ENCODE measurements around the gene POP4. TPM values are rescaled to one million over a fixed set of nuclear protein-coding genes. Genes with fewer than 3 reads are reported as not detected.

The POP4 gene
- total RNA-seq, 1 donor from 2014 or later: 37.7 TPM

DNA sequence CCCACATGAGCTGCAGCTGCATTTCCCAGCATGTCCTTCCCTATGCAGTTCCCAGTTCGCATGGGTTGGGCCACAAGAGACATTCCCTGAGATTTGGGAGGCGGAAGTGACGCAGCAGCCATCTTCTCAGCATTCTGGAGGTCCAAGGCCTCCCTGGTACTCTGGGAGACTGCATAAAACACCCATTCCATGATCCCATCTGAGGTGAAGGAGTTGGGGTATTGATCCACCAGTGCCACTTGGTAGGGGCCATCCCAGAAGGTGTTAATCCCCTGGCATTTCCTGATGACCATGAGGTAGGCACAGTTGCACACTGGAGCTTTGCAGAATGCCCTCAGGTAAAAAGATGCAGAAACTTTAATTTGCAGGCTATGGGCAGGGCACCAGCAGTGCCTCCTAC is 25.4 kb downstream of the POP4 start:
- DNase-seq: no peak

GRCh38 chr19:29634002-29634401 is 27.9 kb downstream of the POP4 start:
- no peak for DNase-seq

GRCh38 chr19:29634423-29635130 is 28.5 kb downstream of the POP4 start:
- DNase-seq: no peak

GRCh38 chr19:29635963-29636362 is 29.9 kb downstream of the POP4 start:
- DNase-seq: no peak

DNA sequence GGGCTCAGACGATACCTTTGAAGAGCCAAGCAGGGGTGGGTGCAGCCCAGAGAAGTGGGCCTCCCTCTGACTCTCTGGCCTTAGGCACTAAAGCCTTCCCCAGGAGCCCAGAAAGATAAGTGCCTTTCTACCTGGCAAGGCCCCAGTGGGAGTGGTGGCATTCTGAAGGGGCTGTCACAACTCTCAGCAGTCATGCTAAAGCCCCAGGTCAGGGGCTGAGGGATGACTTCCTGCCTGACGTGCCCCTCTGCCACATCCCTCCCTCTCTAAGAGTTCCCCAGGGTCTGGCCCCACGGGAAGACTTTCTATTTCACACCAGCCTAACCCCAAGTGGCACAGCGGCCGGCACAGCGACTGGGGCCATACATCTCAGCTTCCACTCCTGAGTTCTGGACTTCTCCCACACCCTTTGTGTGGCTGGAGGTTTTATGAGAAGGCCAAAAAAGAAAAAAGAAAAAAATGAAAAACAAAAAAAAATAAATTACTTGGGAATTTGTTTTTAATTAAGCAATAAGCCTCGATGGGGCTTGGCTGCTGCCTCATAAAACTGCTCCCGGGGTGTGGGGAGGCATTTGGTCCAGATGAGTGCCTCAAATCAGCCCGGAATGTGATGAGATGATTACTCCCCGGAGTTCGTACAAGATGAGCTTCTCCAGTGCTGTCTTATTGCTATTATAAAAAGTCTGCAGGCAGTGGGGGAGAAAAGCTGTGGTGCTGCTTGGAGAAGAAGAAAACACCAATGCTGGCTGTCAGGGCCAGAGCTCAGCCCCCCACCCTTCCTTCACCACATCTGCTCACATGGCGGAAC is 30.7 kb downstream of the POP4 start:
- no peak for DNase-seq

- DNase-seq: no peak
Observed at GRCh38 chr19:29639086-29639485, 33.0 kb downstream of the POP4 start.

- no peak for DNase-seq
Observed at GRCh38 chr19:29640231-29640630, 34.1 kb downstream of the POP4 start.

DNA sequence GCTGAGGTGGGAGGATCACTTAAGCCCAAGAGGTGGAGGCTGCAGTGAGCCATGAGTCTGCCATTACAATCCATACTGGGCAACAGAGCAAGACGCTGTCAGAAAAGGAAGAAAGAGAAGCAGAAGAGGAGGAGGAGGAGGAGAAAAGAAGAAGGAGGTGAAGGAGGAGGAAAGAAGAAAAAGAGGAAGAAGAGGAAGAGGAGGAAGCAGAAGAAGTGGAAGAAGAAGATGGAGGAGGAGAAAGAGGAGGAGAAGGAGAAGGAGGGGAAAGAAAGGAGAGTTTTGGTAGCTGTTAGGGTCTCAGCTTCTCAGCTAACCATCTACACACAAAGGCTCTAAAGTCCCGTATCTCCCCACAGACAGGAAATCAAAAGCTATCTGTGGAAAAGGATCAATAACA is 35.5 kb downstream of the POP4 start:
- no peak for DNase-seq

DNA sequence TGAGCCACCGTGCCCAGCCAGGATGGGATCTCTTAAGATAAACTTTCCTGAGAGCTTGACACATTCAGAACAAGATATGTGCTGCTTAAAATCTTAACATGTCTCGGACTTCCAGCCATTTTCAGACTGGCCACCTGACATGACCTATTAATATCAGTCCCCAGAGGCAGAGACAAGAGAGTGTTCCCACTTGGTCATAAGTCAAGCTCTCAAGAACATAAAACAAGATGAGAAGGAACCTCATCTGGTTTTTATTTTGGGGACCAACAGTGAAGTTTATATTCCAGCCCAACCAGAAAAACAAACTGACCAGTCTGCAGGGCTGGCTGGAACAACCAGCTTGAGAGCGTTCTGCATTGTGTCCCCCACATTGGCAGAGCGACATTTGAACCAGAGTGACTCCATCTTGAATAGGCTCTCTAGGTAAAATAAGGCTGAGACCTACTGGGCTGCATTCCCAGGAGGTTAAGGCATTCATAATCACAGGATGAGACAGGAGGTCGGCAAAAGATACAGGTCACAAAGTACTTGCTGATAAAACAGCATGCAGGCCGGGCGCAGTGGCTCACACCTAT is 37.4 kb downstream of the POP4 start:
- no peak for DNase-seq

DNA sequence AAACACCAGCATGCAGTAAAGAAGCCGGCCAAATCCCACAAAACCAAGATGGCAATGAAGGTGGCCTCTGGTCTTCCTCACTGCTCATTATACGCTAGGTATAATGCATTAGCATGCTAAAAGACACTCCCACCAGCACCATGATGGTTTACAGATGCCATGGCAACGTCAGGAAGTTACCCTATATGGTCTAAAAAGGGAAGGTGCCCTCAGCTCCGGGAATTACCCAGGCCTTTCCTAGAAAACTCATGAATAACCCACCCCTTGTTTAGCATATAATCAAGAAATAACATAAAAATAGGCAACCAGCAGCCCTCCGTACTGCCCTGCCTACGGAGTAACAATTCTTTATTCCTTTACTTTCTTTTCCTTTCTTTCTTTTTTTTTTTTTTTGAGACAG is 38.1 kb downstream of the POP4 start:
- DNase-seq: no peak

DNA sequence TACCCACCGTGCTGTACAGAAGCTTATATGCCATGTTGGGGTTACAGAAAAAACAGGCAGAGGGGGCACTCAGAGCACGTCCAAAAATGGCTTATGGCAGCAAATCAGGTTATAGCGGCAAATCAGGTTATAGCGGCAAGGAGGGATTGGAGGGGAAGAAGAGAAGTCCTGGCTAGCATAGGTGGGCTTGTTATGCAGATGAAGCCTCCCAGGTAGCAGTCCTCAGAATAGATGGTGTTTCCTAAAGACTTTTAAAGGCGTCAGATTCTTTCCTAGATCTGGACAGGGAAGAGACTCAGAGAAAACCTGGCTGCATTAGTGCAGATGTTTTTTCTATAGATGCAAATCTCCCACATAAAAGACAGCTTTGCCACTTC is 39.4 kb downstream of the POP4 start:
- DNase-seq: no peak

- no peak for DNase-seq
Observed at GRCh38 chr19:29645911-29646310, 39.8 kb downstream of the POP4 start.

DNA sequence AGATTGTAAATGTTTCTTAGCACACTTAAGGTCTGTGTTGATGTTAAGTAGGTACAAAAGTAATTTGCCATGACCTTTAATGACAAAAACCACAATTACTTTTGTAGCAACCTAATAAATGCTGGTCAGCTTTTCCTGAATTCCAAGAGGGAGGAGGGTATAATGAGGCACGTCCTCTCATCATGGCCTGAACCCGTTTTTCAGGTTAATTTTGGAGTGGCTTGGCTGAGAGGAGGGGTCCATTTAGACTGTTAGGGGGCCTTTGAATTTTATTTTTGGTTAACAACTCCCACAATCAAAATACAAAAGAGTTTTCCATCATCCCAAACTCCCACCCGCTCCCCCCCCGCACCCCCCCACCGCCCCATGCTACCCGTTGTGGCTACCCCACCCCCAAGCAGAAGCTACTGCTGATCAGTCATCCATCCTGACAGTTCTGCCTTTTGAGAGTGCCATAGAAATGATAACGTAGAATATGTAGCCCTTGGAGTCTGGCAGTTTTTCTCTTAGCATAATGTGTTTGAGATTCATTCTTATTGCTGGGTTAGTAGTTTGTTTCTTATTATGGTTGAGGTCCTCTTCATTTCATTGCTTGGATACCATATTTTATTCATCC is 44.8 kb downstream of the POP4 start:
- no peak for DNase-seq

DNA sequence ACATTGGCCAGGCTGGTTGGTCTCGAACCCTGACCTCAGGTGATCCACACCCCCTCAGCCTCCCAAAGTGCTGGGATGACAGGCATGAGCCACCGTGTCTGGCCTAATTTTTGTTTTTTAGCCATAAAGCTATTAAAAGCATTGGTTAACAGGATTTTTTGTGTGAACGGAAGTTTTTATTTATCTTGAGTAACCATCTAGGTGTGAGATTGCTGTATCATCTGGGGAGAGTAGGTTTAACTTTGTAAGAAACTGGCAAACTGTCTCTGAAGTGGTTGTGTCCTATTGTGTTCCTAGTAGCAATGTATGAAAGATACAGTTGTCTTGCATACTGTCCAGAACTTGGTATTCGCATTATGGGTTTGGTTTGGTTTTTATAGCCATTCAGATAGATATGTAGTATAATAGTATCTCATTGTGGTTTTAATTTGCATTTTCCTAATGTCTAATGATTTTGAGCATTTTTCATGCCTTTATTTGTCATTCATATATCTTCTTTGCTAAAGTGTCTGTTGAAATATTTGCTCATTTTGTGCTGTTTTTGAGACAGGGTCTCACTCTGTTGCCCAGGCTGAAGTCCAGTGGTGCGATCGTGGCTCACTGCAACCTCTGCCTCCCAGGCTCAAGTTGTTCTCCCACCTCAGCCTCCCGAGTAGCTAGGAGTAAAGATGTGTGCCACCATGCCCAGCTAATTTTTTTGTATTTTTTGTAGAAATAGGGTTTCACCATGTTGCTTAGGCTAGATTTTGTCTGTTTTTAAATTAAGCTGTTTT is 45.7 kb downstream of the POP4 start:
- DNase-seq: no peak

DNA sequence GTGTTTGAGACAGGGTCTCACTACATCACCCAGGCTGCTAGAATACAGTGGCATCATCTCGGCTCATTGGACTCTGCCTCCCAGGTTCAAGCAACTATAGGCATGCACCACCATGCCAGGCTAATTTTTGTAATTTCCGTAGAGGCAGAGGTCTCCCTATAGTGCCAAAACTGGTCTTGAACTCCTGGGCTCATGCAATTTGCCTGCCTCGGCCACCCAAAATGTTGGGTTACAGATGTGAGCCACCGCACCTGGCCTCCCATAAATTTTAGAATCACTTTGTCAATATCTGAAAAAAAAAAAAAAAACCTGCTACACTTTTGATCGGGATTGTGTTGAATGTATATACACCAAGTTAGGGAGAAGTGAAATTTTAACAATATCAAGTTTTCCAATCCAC is 47.3 kb downstream of the POP4 start:
- DNase-seq: no peak

DNA sequence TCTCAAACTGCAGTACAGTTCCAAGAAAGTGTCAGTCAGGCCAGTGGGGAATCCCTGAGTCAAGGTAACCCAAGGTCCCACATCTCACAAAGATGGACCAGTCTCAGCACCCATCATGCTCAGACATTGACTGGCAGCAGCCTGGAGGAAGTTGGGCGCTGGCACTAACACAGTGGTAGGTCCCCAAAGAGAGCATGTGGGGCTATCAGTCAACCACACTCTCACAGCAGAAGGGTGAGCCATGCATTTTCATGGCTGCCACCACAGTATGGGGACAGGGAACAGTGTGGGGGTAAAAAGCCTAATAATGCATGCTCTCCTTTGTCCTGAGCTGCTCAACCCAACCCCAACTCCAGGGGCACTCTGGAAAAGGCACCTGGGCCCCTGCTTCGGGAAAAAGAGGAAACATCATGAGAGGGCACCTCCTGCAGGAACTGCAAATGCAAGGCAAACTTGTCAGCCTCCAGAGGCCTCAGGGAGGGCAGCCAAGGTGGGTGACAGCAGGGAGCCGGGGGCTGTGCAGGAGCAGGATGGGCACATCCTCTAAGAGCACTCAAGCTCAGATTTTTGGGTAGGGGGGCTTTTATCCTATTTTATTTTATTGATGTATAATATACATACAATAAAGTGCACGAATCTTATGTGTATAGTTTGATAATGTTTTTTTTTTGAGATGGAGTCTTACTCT is 49.7 kb downstream of the POP4 start:
- DNase-seq: no peak

- no peak for DNase-seq
Observed at GRCh38 chr19:29658221-29658991, 52.3 kb downstream of the POP4 start.

DNA sequence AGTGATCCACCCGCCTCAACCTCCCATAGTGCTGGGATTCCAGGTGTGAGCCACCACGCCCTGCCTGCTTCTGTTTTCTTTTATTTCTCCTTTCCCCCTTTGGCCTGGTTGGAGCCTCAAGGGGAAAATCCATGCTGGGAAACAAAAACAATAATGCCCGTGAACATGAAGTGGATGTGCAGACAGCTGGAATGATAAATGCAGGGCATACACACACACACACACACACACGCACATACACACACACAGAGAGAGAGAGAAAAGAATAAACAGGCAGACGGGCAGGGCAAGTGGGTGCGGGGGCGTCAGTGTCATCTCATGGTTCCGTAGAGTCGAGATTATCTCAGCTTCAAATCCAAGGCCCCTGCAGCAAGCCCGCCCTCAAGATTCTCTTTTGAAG is 54.8 kb downstream of the POP4 start:
- no peak for DNase-seq

DNA sequence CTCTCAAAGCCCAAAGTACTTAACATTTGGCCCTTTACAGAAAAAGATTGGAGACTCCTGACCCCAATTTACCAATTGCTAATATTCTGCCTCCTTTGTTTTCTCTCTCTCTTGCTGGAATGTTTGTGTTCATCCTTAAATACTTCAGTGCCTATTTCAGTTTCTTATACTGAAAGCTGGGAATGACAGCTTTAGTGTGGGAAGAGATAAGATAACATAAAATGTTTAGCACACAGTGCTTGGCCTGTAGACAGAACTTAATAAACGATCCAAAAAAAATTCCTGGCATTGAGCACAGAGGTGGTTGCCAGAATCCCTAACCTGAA is 56.2 kb downstream of the POP4 start:
- no peak for DNase-seq

- peak; percentile 67 for DNase-seq
Observed at GRCh38 chr19:29662604-29663404, 56.7 kb downstream of the POP4 start.

Data from occipital lobe (tissue), 2 donors.